ENCODE results near the gene LIN37.

The LIN37 gene

GRCh38 chr19:35780058-35780457 lies 31.7 kb downstream of the LIN37 start:
- TF ChIP-seq ZFP3 (CRISPR knock-in tag; IDR thresholded peaks at IDR 0.05) (no peak), TOX (CRISPR knock-in tag; IDR thresholded peaks at IDR 0.05; ENCODE audit: borderline replicate concordance) (no peak), RARB (CRISPR knock-in tag; IDR thresholded peaks at IDR 0.05) (no peak), ZFP30 (CRISPR knock-in tag; IDR thresholded peaks at IDR 0.05) (no peak)
- ATAC-seq = no peak

- ATAC-seq = no peak
- TF ChIP-seq CSDC2 (CRISPR knock-in tag; IDR thresholded peaks at IDR 0.05) (no peak), PPARA (CRISPR knock-in tag; IDR thresholded peaks at IDR 0.05; ENCODE audit: borderline replicate concordance) (no peak), RARB (CRISPR knock-in tag; IDR thresholded peaks at IDR 0.05) (no peak), ZFP3 (CRISPR knock-in tag; IDR thresholded peaks at IDR 0.05) (no peak), CREB5 (CRISPR knock-in tag; IDR thresholded peaks at IDR 0.05; ENCODE audit: low read depth) (no peak), ESRRG (CRISPR knock-in tag; IDR thresholded peaks at IDR 0.05) (no peak), ZNF8 (CRISPR knock-in tag; IDR thresholded peaks at IDR 0.05) (no peak), SNAI2 (CRISPR knock-in tag; IDR thresholded peaks at IDR 0.05) (no peak), ZNF70 (CRISPR knock-in tag; IDR thresholded peaks at IDR 0.05) (no peak), ZNF565 (CRISPR knock-in tag; conservative IDR thresholded peaks at IDR 0.05; ENCODE audit: low read depth) (no peak), ARNTL (CRISPR knock-in tag; IDR thresholded peaks at IDR 0.05; ENCODE audit: borderline replicate concordance, low read depth) (no peak)
Measured at GRCh38 chr19:35780717-35781116, 32.3 kb downstream of the LIN37 start.

- TF ChIP-seq RARB (CRISPR knock-in tag; IDR thresholded peaks at IDR 0.05) (no peak), ZNF70 (CRISPR knock-in tag; IDR thresholded peaks at IDR 0.05) (no peak), CSRNP3 (CRISPR knock-in tag; IDR thresholded peaks at IDR 0.05) (no peak), ESRRG (CRISPR knock-in tag; IDR thresholded peaks at IDR 0.05) (no peak), ARNTL (CRISPR knock-in tag; IDR thresholded peaks at IDR 0.05; ENCODE audit: borderline replicate concordance, low read depth) (no peak), ISL1 (CRISPR knock-in tag; IDR thresholded peaks at IDR 0.05) (no peak), ZNF8 (CRISPR knock-in tag; IDR thresholded peaks at IDR 0.05) (no peak), ZC3H10 (CRISPR knock-in tag; IDR thresholded peaks at IDR 0.05) (no peak), POU6F1 (CRISPR knock-in tag; IDR thresholded peaks at IDR 0.05; ENCODE audit: borderline replicate concordance, low read depth) (no peak), ZNF565 (CRISPR knock-in tag; conservative IDR thresholded peaks at IDR 0.05; ENCODE audit: low read depth) (no peak), PPARA (CRISPR knock-in tag; IDR thresholded peaks at IDR 0.05; ENCODE audit: borderline replicate concordance) (no peak), CREB5 (CRISPR knock-in tag; IDR thresholded peaks at IDR 0.05; ENCODE audit: low read depth) (no peak), BACH2 (CRISPR knock-in tag; IDR thresholded peaks at IDR 0.05; ENCODE audit: borderline replicate concordance) (no peak), GLIS3 (CRISPR knock-in tag; IDR thresholded peaks at IDR 0.05) (no peak), TSHZ2 (CRISPR knock-in tag; IDR thresholded peaks at IDR 0.05) (no peak)
- no peak for ATAC-seq
Measured at GRCh38 chr19:35781650-35782049, 33.3 kb downstream of the LIN37 start.

GRCh38 chr19:35782589-35782988 lies 34.2 kb downstream of the LIN37 start:
- ATAC-seq = no peak
- TF ChIP-seq CSRNP3 (CRISPR knock-in tag; IDR thresholded peaks at IDR 0.05) (no peak), SNAI2 (CRISPR knock-in tag; IDR thresholded peaks at IDR 0.05) (no peak), RARB (CRISPR knock-in tag; IDR thresholded peaks at IDR 0.05) (no peak), CSDC2 (CRISPR knock-in tag; IDR thresholded peaks at IDR 0.05) (no peak), POU6F1 (CRISPR knock-in tag; IDR thresholded peaks at IDR 0.05; ENCODE audit: borderline replicate concordance, low read depth) (no peak), ZNF70 (CRISPR knock-in tag; IDR thresholded peaks at IDR 0.05) (no peak), BACH2 (CRISPR knock-in tag; IDR thresholded peaks at IDR 0.05; ENCODE audit: borderline replicate concordance) (no peak), ZFP3 (CRISPR knock-in tag; IDR thresholded peaks at IDR 0.05) (no peak)
